Stomach (tissue), 9 donors: ENCODE measurements around the gene RAP1A. TPM values are rescaled to one million over a fixed set of nuclear protein-coding genes. Genes with fewer than 3 reads are reported as not detected.

Experiments used
- DNase-seq, 2 donors: peaks; one replicate each; pipeline versions ENCODE4 v3.0.0 to v3.0.0-alpha.2; 2013 to 2019
- H3K27ac ChIP-seq, 5 donors: fragments of 200-600 bp in 4 of 5; sonication (generic) in 4 of 5; one replicate each; pipeline ENCODE4 v1.5.1; 2013 to 2019; ENCODE audit warnings: mild to moderate bottlenecking in 1 of 5, moderate library complexity in 1 of 5
- H3K27me3 ChIP-seq, 3 donors: fragments of 200-600 bp; sonication (generic); one replicate each; pipeline ENCODE4 v1.5.1; 2017 to 2019; ENCODE audit warnings: mixed run types in 1 of 3
- H3K36me3 ChIP-seq, 4 donors: fragments of 200-600 bp; sonication (generic); 1 replicate in 3 of 4; 2 replicates in 1 of 4; pipeline ENCODE4 v1.5.1; 2016 to 2019
- H3K4me1 ChIP-seq, 4 donors: fragments of 200-600 bp; sonication (generic); one replicate each; pipeline ENCODE4 v1.5.1; 2016 to 2019
- H3K4me3 ChIP-seq, 4 donors: fragments of 200-600 bp; sonication (generic) in 3 of 4; one replicate each; pipeline ENCODE4 v1.5.1; 2016 to 2019; ENCODE audit warnings: mild to moderate bottlenecking in 1 of 4
- H3K9me3 ChIP-seq, 4 donors: fragments of 200-600 bp; sonication (generic); one replicate each; pipeline ENCODE4 v1.5.1; 2016 to 2019
- EP300 ChIP-seq: sonication (generic); formaldehyde crosslinking; IDR thresholded peaks from one replicate; pipeline ENCODE4 v1.6.1; 2017; ENCODE audit warnings: antibody characterized with exemption
- POLR2A ChIP-seq, 4 donors: fragments of 450-650 bp; IDR thresholded peaks; one replicate each; pipeline ENCODE4 v1.6.1; 2016; ENCODE audit warnings: antibody characterized with exemption in 4 of 4, control low read depth in 2 of 4, mild to moderate bottlenecking in 1 of 4, moderate library complexity in 1 of 4
- POLR2AphosphoS5 ChIP-seq, 3 donors: sonication (generic); formaldehyde crosslinking; IDR thresholded peaks; one replicate each; pipeline ENCODE4 v1.6.1; 2016; ENCODE audit warnings: antibody characterized with exemption in 3 of 3
- WGBS, 5 donors: extraction: QIAGEN DNeasy Blood & Tissue Kit in 3 of 5; methylation state at CpG; one replicate each; pipeline versions ENCODE4 v1.1.5 to v1.1.7; 2013 to 2018; 5-methylcytosine and 5-hydroxymethylcytosine counted together
- intact Hi-C: fragments of 100-400 bp; cut with DNase I; formaldehyde crosslinking; loops from one replicate; pipeline ENCODE4 v1.15.1; 2023; ENCODE audit warnings: low total_unique reads
- polyA plus RNA-seq, 3 donors: library from polyadenylated mRNA; stranded (reverse); fragments of 200-250 nt; gene quantifications; one replicate each; pipeline ENCODE4 v1.2.3, GENCODE V29; 2013
- total RNA-seq, 5 donors: library from RNA; depleted of rRNA; stranded (reverse); fragments of >200 nt; gene quantifications; one replicate each; pipeline versions ENCODE4 v1.1.0 to v1.2.3, GENCODE V29; 2014 to 2016
- TF ChIP-seq, protein P1 (sequence below), 7 experiments: fragments of 450-650 bp in 4 of 7; fragments of 200-600 bp in 3 of 7; sonication (generic) in 3 of 7; IDR thresholded peaks; one replicate each; pipeline ENCODE4 v1.5.1; 2016 to 2019; ENCODE audit warnings: antibody characterized with exemption in 7 of 7, control low read depth in 2 of 7, mild to moderate bottlenecking in 1 of 7
- donor health status: healthy with polysubstance abuse.
- donor health status: Bipolar disorder and iron deficiency.
- donor health status: healthy.

The RAP1A gene
- total and polyA plus RNA-seq, 8 donors: 20.9 to 175 (median 85.4) TPM

DNA sequence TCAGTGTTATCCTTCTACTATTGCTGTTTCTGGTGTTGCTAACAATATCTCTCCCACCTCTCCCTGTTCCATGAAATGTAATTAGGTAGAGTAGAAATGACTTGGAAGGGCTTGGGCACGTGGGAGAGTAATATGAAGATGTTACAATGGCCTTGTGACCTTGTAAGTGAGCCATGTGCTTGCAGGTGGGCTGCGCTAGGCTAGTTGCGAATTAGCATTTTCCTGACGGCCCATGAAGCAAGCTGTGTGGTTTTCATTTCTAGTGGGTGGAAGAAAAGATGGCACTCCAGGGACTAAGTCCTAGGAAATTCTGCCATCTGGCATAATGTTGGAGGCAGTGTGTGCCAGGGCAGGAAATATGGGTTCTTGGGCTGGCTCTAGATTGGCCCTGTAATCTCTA lies 128.4 kb downstream of the RAP1A start:
- Histone ChIP-seq H3K36me3 (no peaks in the 10 kb centered on the region), H3K4me1 (peaks cover 0 to 17% (median 0%) of the 10 kb centered on the region in 4 donors), H3K27ac (no peak overlapping the region), H3K4me3 (no peak overlapping the region), H3K27me3 (no peaks in the 10 kb centered on the region), H3K9me3 (no peaks in the 10 kb centered on the region)
- 81 to 90% (median 84%) methylated on average over 4 of the region's 4 CpGs for WGBS, 5 donors
- TF ChIP-seq POLR2A (IDR thresholded peaks at IDR 0.05) (no peak), EP300 (no peak), POLR2AphosphoS5 (IDR thresholded peaks at IDR 0.05) (no peak)
- TF ChIP-seq, protein P1, sequence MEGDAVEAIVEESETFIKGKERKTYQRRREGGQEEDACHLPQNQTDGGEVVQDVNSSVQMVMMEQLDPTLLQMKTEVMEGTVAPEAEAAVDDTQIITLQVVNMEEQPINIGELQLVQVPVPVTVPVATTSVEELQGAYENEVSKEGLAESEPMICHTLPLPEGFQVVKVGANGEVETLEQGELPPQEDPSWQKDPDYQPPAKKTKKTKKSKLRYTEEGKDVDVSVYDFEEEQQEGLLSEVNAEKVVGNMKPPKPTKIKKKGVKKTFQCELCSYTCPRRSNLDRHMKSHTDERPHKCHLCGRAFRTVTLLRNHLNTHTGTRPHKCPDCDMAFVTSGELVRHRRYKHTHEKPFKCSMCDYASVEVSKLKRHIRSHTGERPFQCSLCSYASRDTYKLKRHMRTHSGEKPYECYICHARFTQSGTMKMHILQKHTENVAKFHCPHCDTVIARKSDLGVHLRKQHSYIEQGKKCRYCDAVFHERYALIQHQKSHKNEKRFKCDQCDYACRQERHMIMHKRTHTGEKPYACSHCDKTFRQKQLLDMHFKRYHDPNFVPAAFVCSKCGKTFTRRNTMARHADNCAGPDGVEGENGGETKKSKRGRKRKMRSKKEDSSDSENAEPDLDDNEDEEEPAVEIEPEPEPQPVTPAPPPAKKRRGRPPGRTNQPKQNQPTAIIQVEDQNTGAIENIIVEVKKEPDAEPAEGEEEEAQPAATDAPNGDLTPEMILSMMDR (IDR thresholded peaks at IDR 0.05): no peak
- intact Hi-C loops: loop anchor here (10.0 kb wide), 1 partner anchor 263 kb away; no protein-coding TSS in a partner anchor
- no peak for DNase-seq

DNA sequence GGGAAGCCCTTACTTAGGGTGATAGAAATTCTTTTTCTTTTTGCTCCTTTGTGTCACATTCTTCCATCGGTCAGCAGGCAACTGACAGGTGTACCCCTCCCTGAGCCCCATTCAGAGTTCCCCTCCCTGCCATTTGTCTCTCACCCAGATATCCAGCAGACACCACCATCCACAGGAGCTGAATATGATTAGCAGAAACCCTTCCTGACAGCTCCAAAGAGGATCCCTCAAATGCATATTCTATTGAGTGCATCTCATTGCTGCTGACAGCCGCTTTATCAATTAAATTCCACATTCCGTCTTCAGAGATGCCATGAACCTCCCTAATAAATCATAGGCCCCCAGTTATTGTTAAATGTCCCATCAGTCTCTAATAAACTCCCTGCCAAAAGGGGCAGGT lies 130.0 kb downstream of the RAP1A start:
- WGBS, 5 donors: 63 to 91% (median 85%) methylated on average over 3 of the region's 3 CpGs
- Histone ChIP-seq H3K36me3 (no peaks in the 10 kb centered on the region), H3K27ac (no peak overlapping the region), H3K4me3 (no peak overlapping the region), H3K9me3 (no peaks in the 10 kb centered on the region), H3K4me1 (peaks cover 0 to 22% (median 3%) of the 10 kb centered on the region in 4 donors), H3K27me3 (no peaks in the 10 kb centered on the region)
- intact Hi-C loops: loop anchor here (10.0 kb wide), 1 partner anchor 265 kb away; no protein-coding TSS in a partner anchor
- no peak for TF ChIP-seq EP300
- TF ChIP-seq POLR2A (IDR thresholded peaks at IDR 0.05): no peak
- TF ChIP-seq, protein P1 (IDR thresholded peaks at IDR 0.05): no peak
- no peak for TF ChIP-seq POLR2AphosphoS5 (IDR thresholded peaks at IDR 0.05)
- no peak for DNase-seq

DNA sequence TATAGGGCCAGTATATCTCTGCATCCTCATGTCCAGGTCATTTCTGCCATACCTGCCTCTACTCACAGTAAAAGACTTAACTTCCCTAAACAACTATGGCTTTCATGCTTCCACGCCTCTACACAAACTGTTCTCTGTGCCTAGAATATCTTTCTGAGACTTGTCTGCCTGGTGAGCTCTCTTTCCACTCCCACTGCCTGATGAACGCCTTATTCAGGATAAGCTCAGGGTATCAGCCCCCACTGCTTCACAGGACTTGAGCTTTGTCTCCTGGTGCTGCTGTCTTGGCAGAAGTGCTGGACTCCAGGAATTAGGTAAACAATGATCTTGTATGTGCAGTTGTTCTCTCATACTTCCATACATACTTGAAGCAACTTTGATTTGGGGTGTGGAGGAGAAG lies 131.3 kb downstream of the RAP1A start:
- WGBS, 5 donors: 53 to 69% (median 57%) methylated on average over 2 of the region's 2 CpGs
- Histone ChIP-seq H3K4me3 (no peak overlapping the region), H3K36me3 (no peaks in the 10 kb centered on the region), H3K4me1 (peaks cover 0 to 25% (median 9%) of the 10 kb centered on the region in 4 donors), H3K27me3 (no peaks in the 10 kb centered on the region), H3K27ac (peak overlapping the region in 1 of 5 donors; percentile 26), H3K9me3 (no peaks in the 10 kb centered on the region)
- intact Hi-C loops: no loop called here
- TF ChIP-seq, protein P1 (IDR thresholded peaks at IDR 0.05): no peak
- TF ChIP-seq POLR2A (IDR thresholded peaks at IDR 0.05): no peak
- no peak for TF ChIP-seq POLR2AphosphoS5 (IDR thresholded peaks at IDR 0.05)
- no peak for TF ChIP-seq EP300
- no peak for DNase-seq

DNA sequence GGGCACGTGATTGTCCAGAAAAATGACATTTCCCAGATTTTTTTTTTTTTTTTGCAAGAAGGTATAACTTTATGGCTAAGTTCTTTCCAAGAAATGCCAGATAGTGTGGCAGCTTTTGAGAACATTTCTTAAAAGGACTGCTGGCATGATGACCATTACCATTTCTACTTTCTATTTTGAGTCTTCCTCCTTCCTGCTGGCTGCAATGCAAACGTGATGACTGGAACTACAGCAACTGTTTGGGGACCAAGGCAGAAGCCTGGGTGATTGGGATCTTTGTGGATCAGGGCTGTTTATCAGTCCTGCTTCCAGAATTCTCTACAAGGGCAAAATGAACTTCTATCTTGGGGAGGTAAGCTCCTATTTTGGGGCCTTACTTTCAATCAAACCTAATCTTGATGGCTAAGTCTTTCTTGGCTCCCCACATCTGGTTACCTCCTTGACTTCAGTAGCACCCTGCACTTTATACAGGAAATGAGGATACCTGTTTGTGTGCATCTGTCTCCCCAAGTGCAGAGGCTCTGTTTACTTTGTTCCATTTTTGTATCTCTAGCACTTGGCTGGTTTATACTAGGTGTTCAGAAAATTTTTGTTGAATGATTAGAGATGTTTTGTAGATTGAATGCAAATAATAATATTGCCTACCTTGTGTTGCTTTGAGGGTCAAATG lies 132.5 kb downstream of the RAP1A start:
- TF ChIP-seq, protein P1 (IDR thresholded peaks at IDR 0.05): no peak
- TF ChIP-seq POLR2A (IDR thresholded peaks at IDR 0.05) (no peak), POLR2AphosphoS5 (IDR thresholded peaks at IDR 0.05) (no peak), EP300 (no peak)
- Histone ChIP-seq H3K4me3 (no peak overlapping the region), H3K4me1 (peaks cover 7 to 31% (median 16%) of the 10 kb centered on the region in 4 donors), H3K9me3 (no peaks in the 10 kb centered on the region), H3K27ac (no peak overlapping the region), H3K36me3 (no peaks in the 10 kb centered on the region), H3K27me3 (no peaks in the 10 kb centered on the region)
- no peak for DNase-seq
- WGBS, 5 donors: 43 to 59% (median 46%) methylated on average over 2 of the region's 2 CpGs
- intact Hi-C loops: no loop called here
